Adrenal gland (tissue), 12 donors: ENCODE data around the gene GOLGA6D. TPM values are rescaled to one million over a fixed set of nuclear protein-coding genes. Genes with fewer than 3 reads are reported as not detected.
"Not testable (repeated sequence)": the region's sequence is repeated elsewhere in the genome, so short reads cannot be mapped to it uniquely, and the experiment has no call there.

Experiments used
- DNase-seq, 7 donors: peaks; one replicate each; pipeline ENCODE4 v3.0.0-alpha.2; 2019 to 2020
- H3K27ac ChIP-seq, 5 donors: fragments of 200-600 bp; sonication (generic) in 4 of 5; 1 replicate in 3 of 5; 2 replicates in 2 of 5; pipeline versions ENCODE4 v1.5.1 to v1.8.0; 2016 to 2020; ENCODE audit warnings: mild to moderate bottlenecking in 1 of 5
- H3K27me3 ChIP-seq: fragments of 200-600 bp; 2 replicates; pipeline ENCODE4 v1.8.0; 2021
- H3K36me3 ChIP-seq, 2 donors: fragments of 200-600 bp; replicated peaks in 1 of 2; 1 replicate in 1 of 2; 2 replicates in 1 of 2; pipeline versions ENCODE4 v1.5.1 to v1.8.0; 2018 to 2022
- H3K4me1 ChIP-seq, 2 donors: fragments of 200-600 bp; replicated peaks in 1 of 2; 1 replicate in 1 of 2; 2 replicates in 1 of 2; pipeline versions ENCODE4 v1.5.1 to v1.8.0; 2018 to 2021
- H3K4me3 ChIP-seq, 4 donors: fragments of 200-600 bp; sonication (generic) in 3 of 4; one replicate each; pipeline ENCODE4 v1.5.1; 2016 to 2018
- H3K9me3 ChIP-seq, 3 donors: fragments of 200-600 bp; sonication (generic) in 1 of 3; replicated peaks in 1 of 3; 1 replicate in 2 of 3; 2 replicates in 1 of 3; pipeline versions ENCODE4 v1.5.1 to v1.8.0; 2016 to 2021
- POLR2A ChIP-seq, 2 donors: fragments of 450-650 bp; IDR thresholded peaks; one replicate each; pipeline ENCODE4 v1.6.1; 2017; ENCODE audit warnings: antibody characterized with exemption in 2 of 2, mild to moderate bottlenecking in 2 of 2, moderate library complexity in 1 of 2
- WGBS, 4 donors: extraction: QIAGEN DNeasy Blood & Tissue Kit in 2 of 4; methylation state at CpG; one replicate each; pipeline versions ENCODE4 v1.1.5 to v1.1.7; 2013 to 2017; 5-methylcytosine and 5-hydroxymethylcytosine counted together
- intact Hi-C, 2 donors: fragments of 100-400 bp; cut with DNase I; formaldehyde crosslinking; loops; one replicate each; pipeline versions ENCODE4 v1.14.1 to v1.15.0; 2022 to 2023
- polyA plus RNA-seq, 3 donors: library from polyadenylated mRNA; stranded (reverse); fragments of 200-250 nt in 2 of 3; fragments of 350-450 nt in 1 of 3; fragmentation: Illumina TruSeq in 1 of 3; extraction: RNeasy Lipid Tissue Mini Kit (QIAGEN cat#74804) in 1 of 3; gene quantifications; one replicate each; pipeline ENCODE4 v1.2.3, GENCODE V29; 2013 to 2014
- total RNA-seq, 9 donors: library from RNA; depleted of rRNA in 4 of 9; stranded (reverse); fragments of >200 nt in 4 of 9; fragments of 120-200 nt in 1 of 9; fragmentation: NEBNext Ultra II Directional in 1 of 9; extraction: Animal tissue kit (Norgen Biotek cat#: 25700) in 1 of 9; gene quantifications; one replicate each; pipeline versions ENCODE4 v1.1.0 to v1.2.4, GENCODE V29; 2013 to 2023
- TF ChIP-seq, protein P1 (sequence below), 6 experiments: fragments of 450-650 bp in 4 of 6; fragments of 200-600 bp in 2 of 6; sonication (generic) in 1 of 6; IDR thresholded peaks; 1 replicate in 5 of 6; 2 replicates in 1 of 6; pipeline versions ENCODE4 v1.5.1 to v1.8.0; 2016 to 2021; ENCODE audit warnings: antibody characterized with exemption in 6 of 6, mild to moderate bottlenecking in 2 of 6, moderate library complexity in 1 of 6
- donor health status: healthy with polysubstance abuse.
- donor health status: Bipolar disorder and iron deficiency.
- donor health status: DM: yes; HTN: yes; CAD: no.
- donor health status: DM: no; HTN: no; CAD: no.
- donor health status: DM: no; HTN: no; CAD: no.
- donor health status: DM: yes; HTN: yes; CAD: no.

GOLGA6D gene
- total and polyA plus RNA-seq, 12 donors, result 0.08 to 0.22 (median 0.15) TPM; not detected in 9

DNA sequence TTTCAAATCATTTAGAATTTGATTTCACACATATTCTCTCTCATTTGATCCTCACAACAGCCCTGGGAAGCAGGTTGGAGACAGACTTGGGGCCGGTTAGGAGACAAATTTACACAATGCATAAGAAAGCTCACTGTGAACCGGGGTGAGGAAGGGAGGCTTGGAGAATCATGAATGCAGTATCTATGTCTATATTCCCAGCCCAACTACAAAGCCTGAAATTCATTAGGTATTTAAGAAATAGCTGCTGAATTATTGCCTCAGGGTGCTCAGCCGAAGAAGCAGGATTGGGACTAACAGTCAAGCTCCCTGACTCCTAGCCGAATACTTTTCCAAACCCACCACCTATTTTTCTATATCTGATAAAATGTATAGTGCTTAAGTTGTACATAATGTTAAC is 32.9 kb upstream of the GOLGA6D start:
- H3K4me1 ChIP-seq, result no peaks in the 10 kb centered on the region
- DNase-seq, result no peak
- no peaks in the 10 kb centered on the region for H3K27me3 ChIP-seq
- H3K4me3 ChIP-seq, result no peak overlapping the region
- intact Hi-C loops, result no loop called here
- no peak overlapping the region for H3K27ac ChIP-seq
- TF ChIP-seq, protein P1, sequence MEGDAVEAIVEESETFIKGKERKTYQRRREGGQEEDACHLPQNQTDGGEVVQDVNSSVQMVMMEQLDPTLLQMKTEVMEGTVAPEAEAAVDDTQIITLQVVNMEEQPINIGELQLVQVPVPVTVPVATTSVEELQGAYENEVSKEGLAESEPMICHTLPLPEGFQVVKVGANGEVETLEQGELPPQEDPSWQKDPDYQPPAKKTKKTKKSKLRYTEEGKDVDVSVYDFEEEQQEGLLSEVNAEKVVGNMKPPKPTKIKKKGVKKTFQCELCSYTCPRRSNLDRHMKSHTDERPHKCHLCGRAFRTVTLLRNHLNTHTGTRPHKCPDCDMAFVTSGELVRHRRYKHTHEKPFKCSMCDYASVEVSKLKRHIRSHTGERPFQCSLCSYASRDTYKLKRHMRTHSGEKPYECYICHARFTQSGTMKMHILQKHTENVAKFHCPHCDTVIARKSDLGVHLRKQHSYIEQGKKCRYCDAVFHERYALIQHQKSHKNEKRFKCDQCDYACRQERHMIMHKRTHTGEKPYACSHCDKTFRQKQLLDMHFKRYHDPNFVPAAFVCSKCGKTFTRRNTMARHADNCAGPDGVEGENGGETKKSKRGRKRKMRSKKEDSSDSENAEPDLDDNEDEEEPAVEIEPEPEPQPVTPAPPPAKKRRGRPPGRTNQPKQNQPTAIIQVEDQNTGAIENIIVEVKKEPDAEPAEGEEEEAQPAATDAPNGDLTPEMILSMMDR (IDR thresholded peaks at IDR 0.05), result no peak
- no peak for TF ChIP-seq POLR2A (IDR thresholded peaks at IDR 0.05)
- no peaks in the 10 kb centered on the region for H3K36me3 ChIP-seq
- 72 to 83% (median 77%) methylated on average over 4 of the region's 4 CpGs for WGBS, 4 donors
- H3K9me3 ChIP-seq, result no peaks in the 10 kb centered on the region

- H3K4me1 ChIP-seq, H3K9me3 ChIP-seq, H3K4me3 ChIP-seq, H3K27me3 ChIP-seq, DNase-seq, intact Hi-C loops, H3K27ac ChIP-seq, H3K36me3 ChIP-seq: not testable (repeated sequence)
- WGBS, 4 donors, result 80 to 87% (median 83%) methylated on average over 4 of the region's 4 CpGs
These were observed 31.3 kb upstream of the GOLGA6D start for GRCh38 chr15:75251343-75251742.

DNA sequence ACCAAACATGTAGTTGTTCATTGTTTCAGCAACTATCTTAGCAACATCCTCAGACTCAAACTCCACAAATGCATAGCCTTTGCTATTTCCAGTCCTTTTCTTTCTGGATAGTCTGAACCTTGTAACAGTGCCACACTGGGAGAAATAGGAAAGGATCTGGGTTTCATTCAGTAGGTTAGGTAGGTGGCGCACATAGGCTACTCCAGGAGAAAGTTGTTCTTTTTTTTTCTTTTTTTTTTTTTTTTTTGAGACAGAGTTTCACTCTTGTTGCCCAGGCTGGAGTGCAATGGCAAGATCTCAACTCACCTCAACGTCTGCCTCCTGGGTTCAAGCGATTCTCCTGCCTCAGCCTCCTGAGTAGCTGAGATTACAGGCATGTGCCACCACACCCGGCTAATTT is 30.4 kb upstream of the GOLGA6D start:
- H3K4me1 ChIP-seq, intact Hi-C loops, H3K27me3 ChIP-seq, H3K4me3 ChIP-seq, H3K36me3 ChIP-seq, H3K27ac ChIP-seq, H3K9me3 ChIP-seq, DNase-seq: not testable (repeated sequence)
- 73 to 87% (median 78%) methylated on average over 4 of the region's 4 CpGs for WGBS, 4 donors

- intact Hi-C loops, H3K27me3 ChIP-seq, H3K4me1 ChIP-seq, H3K27ac ChIP-seq, H3K4me3 ChIP-seq, H3K9me3 ChIP-seq, H3K36me3 ChIP-seq, DNase-seq: not testable (repeated sequence)
- 100% methylated on average over 1 of the region's 2 CpGs; no CpG with 5 or more reads in 3 of the 4 donors for WGBS, 4 donors
These were observed 24.6 kb upstream of the GOLGA6D start, which contains the start of gene GOLGA6C for GRCh38 chr15:75258034-75258433. Gene GOLGA6C (plus strand): TSS chr15:75258334. CDS start chr15:75258599, 265 bp downstream.

DNA sequence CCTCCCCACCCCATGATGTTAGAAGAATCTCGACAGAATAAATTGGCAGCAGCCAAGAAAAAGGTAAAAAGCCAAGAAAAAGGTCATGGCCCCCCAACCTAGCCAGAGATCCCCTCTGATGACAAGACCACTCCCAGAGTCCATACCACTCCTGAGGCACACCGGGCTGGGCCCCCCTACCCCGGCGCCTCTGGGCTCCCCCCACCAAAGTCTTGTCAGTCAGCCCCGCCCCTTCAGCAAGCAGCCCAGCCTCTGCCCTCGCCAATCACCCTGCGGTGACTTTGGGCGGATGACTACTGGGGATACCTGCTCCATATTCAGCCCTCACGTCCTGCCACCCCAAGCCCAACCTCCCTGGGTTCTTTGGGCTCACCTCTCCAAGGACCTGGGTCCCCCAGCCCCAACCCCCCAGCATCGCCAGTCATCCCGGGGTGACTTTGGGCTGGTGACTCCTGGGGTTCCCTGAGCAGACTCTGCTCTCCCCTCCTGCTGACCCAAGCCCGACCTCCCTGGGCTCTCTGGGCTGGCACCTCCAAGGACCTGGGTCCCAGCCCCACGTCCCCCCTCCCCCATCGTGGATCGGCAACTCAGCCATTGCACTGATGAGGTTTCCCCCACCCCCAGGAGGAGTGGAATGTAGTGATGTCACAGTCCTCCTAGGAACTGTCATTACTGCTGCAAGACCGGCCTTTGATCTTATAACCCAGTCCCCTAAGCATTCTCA is 23.9 kb upstream of the GOLGA6D start:
- 78 to 80% (median 79%) methylated on average over 1 to 11 of the region's 16 CpGs; no CpG with 5 or more reads in 1 of the 4 donors for WGBS, 4 donors
- H3K4me3 ChIP-seq, intact Hi-C loops, H3K9me3 ChIP-seq, H3K27me3 ChIP-seq, H3K27ac ChIP-seq, H3K4me1 ChIP-seq, DNase-seq, H3K36me3 ChIP-seq: not testable (repeated sequence)

DNA sequence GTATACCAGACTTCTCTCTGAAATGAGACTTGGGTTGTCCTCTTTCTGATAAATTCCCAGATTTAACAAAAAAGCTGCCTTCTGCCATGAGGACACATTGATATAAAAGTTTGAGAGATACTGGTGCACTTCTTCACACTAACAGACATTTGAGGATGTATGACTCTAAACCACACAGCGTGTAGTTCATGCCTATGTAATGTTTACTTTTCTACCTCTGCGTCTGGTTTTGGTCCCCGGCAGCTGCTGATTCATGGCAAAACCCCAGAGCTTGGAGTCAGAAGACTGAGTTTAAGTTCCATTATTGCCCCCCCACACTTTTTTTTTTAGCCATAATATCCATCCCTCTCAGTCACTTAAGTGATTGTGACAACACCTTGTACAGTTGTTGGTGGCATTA is 22.8 kb upstream of the GOLGA6D start:
- H3K9me3 ChIP-seq, H3K4me3 ChIP-seq, H3K27me3 ChIP-seq, H3K27ac ChIP-seq, H3K4me1 ChIP-seq, intact Hi-C loops, DNase-seq, H3K36me3 ChIP-seq: not testable (repeated sequence)
- WGBS, 4 donors, result no CpG with 5 or more reads among the region's 3 CpGs

DNA sequence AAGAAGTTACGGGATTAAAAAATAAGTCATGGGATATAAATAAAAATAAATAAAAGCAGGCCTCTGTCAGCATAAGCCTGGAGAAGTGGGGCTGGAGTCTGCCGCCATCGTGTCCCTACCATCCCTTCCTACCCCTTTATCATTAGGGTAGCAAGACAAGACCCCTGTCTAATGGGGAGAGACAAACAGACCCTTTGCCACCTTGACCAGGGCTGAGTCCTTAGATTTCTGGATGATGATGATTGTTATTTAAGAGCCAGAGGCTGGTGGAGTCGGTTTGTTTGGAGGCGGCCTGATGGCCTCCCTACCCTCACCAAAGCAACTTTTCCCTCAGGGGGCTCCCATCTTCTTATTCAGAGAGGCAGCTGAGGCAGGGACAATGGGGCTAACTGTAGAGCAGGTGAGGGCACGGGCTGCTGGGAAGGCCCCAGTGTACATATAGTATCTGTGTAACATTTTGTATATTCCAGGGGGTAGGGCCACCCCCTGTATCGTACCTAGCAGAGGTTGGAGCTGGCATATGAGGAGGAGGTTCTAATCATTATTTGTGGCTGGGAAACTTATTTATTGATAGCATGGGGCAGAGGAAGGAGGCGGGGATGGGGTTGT is 8.8 kb upstream of the GOLGA6D start:
- DNase-seq, H3K4me3 ChIP-seq, H3K9me3 ChIP-seq, H3K4me1 ChIP-seq, intact Hi-C loops, H3K36me3 ChIP-seq, H3K27ac ChIP-seq, H3K27me3 ChIP-seq: not testable (repeated sequence)
- 87 to 93% (median 87%) methylated on average over 1 to 4 of the region's 8 CpGs for WGBS, 4 donors
